Measurements from ENCODE around the gene VSX2.
A peak's percentile ranks its signal among the peaks of the same experiment; 100 is the strongest.

Gene VSX2

DNA sequence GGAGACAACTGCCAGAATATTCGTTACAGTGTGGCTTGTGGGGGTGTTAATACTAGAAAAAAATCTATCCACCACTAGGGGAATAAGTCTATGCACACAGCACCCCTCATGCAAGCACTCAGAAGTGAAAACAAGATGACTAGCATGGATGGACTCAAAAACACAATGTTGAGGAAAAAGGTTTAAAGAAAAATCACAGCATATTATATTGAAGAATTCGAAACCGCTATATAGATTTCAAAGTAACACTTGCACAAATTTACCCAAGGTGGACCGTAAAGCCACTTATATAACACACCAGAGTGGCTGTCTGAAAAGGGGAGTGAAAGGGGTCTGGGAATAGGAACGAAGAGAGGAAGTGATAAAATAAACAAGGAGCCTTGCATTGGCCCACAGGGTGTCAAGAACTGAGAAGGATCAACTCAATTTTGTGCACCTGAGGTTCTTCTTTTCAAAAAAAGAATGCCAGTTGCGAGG is 62.9 kb downstream of the VSX2 start:
- DNase-seq (ENCODE audit: low spot score) = no peak

- peak; percentile 90 for DNase-seq (ENCODE audit: low spot score)
Observed at GRCh38 chr14:74302634-74303569, 63.7 kb downstream of the VSX2 start, which contains the start of gene ABCD4. ABCD4 (minus strand) TSS chr14:74302934; CDS start chr14:74302912, 22 bp downstream.

- DNase-seq (ENCODE audit: low spot score) = no peak
Observed at GRCh38 chr14:74308695-74309094, 69.4 kb downstream of the VSX2 start.

GRCh38 chr14:74309125-74310022 is 70.1 kb downstream of the VSX2 start:
- no peak for DNase-seq (ENCODE audit: low spot score)

DNA sequence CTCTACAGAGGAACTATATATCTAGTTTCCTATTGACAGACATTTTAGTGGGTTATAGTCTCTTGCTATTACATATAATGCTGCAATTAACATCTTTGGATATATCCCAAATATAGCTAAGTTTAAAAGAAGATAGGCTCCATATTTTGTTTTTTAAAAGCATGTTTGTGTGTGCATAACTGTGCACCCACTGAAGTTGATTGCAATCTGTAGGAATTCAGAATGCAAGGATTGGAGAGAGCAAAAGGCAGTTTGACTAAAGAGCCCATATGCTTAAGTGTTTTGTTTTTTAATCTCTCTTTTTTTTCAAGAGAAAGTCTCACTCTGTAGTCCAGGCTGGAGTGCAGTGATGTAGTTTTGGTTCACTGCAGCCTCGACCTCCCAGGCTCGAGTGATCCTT is 72.9 kb downstream of the VSX2 start:
- no peak for DNase-seq (ENCODE audit: low spot score)

All from left forelimb (tissue), 1 donor.